ENCODE results near the gene ZBTB42.

ZBTB42 gene

DNA sequence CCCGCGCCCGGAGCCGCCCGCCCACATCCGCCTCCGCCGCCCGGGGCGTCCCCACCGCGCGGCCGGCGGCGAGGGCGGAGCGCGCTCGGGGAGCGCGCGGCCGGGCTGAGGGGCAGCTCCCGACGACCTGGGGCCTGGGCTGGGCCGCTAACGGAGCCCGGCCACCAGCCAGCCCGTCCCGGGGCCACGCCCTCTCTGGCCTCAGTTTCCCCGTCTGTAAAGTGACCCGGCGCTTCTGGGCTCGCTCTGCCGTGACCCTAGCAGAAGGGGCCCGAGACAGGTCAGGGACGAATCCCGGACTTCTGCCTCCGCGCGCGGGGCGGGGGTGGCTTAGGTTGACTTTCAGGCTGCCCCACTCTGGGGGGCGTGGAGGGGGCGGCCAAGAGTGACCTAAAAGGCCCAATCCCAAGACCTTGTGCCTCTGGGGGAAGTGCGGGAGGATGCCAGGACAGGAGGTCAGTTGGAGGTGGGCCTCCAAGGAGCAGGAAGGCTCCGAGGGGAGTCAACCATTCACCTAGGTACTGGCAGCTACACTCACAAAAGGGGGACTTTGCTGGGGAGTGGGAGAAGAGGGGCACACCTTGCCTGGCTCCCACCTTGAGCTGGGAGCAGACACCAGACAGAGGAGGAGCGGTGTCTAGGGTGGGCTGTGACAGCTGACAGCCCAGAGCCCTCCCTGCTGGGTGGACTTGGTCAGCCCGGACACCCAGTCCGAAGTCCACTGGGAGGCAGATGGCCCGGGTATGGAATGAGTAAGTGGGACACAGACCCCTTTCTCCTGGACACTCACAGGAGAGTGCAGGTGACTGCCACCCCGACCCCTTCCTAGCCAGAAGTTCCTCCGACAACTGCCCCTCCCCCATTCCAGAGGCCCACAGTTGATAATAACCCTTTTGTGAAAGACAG is 4.9 kb upstream of the ZBTB42 start:
- peak; percentile 51 for DNase-seq

DNA sequence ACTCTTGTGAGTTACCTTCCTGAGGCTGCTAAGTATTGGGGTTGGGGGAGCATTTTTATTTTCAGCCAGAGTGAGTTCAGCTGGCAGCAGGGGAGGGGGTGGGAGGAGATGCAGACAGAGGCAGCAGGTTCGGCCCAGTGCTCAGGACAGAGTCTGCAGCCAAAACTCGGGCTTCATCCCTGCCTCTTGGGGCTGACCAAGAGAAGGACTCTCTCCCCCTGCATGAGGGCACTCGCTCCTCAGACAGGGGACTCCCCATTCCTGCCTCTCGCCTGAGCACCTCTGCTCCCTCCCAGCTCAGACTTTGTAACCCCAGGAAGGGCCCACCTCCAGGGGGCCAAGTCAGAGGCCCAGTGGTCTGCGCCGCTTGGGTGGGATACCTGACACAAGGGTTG is 4.2 kb upstream of the ZBTB42 start:
- DNase-seq: no peak

DNA sequence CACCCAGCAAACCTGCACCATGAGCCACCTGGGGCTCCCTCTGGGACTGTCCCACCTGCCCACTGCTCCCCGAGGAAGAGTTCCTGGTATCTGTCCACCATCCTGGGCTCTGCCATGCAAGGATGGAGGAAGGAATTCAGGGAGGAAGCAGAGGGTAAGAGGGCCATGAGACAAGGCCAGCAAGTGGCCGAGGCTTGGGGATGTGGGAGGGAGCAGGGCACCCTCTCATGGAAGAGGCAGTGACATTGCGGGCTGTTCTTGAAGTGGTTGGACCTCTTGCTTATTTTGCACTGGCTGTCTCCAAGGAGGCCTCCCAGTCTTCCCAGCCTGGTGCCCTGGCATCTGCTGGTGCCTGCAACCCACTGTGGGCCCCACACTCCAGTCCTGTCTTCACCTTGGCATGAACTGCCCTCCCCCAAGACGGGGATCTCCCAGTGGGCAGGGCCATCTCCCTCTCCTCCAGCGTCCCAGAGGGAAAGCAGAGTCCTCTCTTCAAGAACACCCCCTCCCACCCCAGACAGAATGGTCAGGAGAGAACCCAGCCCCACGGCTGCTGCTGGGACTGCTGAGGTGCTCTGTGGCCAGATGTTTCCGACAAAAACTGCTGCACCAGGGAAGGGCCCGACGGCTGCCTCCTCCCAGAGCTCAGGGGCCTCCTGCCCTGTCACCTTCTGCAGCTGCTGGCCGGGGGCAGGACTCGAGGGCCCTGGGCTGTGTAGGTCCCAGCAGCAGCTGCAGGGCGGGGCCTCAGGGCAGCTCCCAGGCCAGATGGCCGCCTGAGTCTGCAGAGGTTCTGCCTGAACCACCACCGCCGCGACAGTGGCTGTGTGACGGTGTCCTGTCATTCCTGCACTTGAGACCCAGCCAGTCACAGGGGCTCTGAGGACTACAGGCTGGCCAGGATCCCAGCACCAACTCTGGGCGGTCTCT is 3.5 kb upstream of the ZBTB42 start:
- DNase-seq: no peak

DNA sequence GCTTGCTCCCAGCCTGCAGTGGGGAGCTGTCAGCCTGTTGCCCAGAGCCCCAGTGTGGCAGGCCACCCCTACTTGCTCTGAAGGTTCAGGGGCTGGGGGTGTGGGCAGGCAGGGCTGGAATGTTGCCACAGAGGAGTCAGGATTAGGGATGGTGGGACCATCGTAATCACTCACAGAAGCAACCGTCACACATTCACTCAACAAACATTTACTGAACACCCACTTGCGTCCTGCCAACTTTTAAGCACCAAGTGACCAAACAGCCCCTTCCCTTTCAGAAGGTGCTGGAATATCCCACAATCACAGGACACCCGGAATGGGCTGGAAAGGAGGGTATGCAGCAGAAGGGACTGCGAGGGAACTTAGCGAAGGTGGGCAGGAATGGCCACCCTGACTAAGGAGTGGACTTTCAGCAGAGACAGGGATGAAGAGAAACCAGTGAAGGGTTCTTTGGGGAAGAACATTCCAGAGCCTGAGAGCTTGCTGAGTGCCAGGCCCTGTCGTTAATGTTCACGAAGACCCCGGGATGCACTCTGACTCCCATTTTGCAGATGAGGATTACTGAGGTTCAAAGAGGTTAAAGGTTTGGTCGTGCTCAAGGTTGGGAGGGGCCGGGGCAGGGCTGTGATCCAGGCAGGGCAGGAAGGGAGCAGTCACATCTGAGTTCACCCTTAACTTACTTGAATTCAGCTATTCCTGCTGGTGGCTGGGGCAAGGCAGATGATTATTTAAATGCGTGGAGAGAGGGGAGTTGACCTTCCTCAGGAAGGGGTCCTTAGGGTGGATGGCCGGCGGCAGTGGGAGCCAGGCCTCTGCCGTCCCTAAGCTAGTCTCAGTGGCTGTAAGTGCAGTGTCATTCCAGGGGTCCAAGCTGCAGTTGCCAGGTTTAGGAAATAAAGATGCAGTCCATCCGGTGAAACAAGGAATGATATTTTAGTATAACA is 2.3 kb upstream of the ZBTB42 start:
- no peak for DNase-seq

DNA sequence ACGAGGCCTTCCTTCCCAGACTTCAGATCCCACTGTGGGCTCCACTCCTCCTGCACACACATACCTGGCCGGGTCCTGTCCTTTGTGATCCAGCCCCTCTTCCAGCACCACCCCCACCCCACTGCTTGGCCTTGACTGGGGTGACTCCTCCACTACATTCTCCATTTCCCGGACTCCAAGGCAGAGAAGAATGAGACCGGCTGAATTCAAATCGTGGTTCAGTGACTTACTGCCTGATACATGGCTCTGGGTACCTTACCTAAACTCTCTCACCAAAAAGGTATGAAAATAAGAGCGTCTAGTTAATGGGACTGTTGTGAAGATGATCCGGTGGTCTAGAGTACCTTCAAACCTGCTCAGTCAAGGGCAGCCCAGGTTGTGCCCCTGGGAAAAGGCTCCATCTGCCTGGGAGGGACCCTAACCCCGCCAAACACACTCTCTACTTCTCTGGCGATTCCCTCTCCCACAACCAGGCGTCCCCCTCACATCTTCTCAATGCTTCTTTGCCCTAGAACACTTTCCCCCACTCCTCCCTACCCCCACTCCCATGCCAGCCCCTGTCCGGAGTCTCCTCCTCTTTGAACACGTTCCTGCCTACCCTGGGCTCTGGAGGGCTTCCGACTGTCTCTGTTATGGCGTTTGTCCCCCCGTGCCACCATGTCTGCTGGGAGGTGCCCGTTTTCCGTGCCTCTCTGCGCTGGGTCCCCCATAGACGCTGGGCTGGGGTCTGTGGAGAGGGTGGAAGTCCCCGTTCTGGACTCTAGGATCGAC is 1.5 kb upstream of the ZBTB42 start:
- DNase-seq: no peak

DNA sequence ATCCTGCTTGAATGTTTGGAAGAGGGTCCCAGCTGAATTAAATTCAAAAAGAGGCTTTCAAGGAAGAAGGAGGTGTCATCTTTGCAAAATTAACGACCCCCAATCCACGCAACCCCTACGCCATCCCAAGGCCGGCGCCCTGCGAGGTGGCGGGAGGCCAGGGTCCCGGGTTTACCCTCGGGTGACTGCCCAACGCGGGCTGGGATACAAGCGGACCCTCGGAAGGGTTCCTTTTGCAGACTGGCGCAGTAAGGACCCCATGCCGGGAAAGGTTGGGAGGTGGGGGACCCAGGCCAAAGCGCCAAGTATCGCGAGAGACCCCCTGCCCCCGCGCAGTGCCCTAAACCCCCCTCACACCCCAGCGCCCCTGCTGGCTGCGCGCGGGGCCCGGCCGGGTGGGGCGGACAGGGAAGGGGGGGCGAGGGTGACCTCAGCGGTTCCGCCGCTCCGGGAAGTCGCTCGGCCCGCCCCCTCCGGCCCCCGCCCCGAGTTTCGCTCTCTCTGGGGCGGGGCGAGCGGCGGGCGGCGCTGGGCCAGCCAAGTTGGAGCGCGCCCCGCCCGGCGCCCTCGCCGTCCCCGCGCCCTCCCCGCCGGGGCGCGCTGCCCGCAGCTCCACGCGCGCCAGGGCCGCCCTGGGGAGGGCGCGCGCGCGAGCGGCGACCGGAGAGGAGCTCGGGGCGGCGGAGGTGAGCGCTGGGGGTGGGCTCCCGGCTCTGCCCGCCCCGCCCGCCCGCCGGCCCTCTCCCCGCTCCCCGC is 708 bp upstream of the ZBTB42 start:
- DNase-seq: peak; percentile 88

DNA sequence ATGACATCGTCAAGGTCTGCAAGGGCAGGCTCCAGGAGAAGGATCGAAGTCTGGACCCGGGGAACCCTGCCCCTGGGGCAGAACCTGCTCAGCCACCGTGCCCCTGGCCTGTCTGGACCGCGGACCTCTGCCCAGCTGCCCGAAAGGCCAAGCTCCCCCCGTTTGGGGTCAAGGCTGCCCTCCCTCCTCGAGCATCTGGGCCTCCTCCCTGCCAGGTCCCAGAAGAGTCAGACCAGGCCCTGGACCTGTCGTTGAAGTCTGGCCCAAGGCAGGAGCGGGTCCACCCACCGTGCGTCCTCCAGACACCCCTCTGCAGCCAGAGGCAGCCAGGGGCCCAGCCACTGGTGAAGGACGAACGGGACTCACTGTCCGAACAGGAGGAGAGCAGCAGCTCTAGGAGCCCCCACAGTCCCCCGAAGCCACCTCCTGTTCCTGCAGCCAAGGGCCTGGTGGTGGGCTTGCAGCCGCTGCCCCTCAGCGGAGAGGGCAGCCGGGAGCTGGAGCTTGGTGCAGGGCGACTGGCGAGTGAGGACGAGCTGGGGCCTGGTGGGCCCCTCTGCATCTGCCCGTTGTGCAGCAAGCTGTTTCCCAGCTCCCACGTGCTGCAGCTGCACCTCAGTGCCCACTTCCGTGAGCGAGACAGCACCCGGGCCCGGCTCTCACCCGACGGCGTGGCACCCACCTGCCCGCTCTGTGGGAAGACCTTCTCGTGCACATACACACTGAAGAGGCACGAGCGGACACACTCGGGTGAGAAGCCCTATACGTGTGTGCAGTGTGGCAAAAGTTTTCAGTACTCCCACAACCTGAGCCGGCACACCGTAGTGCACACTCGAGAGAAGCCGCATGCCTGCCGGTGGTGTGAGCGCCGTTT is 856 bp downstream of the ZBTB42 start:
- no peak for DNase-seq

DNA sequence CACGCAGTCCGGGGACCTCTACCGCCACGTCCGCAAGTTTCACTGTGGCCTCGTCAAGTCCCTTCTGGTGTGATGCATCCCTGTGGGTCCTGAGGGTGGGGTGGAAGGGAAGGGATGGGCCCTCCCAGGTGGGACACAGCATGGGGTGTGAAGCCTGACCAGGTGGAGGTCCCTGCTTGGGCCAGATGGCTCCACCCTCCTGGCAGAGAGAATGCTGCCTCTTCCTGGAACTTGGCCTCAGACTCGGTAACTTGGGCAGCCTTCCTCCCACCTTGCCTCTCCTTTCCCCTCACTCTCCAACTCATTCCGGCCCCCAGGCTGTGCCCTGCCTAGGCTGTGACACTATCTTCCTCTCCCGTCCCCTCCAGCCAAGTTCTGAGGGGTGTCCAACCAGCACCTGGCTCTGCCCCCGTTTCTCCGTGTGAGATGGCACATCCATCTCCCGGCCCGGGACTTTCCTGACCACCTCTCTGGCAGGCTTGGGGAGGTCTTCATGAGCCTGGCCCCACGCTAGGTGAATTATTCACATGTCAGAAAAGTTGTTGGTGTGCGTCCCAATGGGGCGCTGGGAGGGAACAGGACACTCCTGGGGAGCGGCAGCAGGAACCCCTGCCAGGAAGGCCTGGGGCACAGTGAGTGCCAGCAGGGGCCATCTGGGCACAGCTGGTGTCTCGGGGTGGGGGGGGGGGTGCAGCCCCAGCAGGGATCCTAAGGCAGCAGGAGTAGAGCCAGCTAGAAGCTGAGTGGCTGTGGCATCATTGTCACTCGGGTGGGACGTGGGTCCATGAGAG is 1.7 kb downstream of the ZBTB42 start:
- DNase-seq: no peak

DNA sequence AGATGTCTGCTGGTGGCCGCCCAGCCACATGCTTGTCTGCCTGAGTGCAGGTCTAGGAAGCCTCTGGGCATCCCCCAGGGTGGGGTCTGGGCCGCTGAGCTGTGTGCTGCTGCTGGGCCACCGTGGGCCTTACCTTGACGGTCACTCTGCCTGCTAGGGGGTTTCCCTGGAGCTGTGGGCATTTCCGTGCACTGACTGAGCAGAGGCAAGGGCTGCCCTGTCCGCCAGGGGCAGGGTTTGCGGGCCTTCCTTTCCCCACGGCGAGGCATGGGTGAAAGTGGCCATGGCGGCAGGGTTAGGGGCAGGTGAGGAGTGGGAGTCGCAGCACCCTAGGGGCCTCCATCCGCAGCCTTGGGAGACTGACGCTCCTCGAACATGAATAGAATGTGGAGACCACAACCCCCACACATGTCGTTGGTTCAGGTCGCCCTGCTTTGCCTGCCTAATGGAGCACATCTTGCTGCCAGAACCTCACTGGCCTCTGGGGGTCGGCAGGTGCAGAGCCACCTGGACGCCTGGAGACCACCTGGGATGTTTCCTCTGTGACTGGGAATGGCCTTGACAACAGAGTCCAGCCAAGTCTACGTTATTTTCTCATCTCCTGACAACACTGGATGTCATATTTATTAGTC is 2.5 kb downstream of the ZBTB42 start:
- DNase-seq: no peak

DNA sequence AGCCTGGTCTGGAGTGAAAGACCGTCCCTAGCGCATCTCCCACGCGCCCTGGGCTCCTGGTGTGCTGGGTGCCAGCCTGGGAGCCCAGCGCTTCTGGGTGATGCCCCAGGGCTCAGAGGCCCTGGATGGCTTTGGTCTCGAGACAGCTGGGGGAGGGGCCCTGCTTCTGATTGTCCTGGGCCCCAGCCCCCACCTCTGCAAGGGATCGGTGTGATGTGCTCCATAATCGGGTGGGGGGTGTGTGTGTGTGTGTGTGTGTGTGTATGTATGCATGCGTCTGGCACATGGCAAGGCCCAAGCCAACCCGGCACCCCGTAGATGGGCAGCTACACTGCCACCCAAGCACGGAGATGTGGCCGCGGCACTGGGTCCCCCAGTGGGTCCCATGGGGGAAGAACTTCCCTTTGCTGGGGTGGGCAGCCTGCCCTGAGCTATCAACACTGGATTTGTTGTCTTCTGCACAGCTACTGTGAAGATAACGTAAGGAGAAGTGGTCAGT is 3.1 kb downstream of the ZBTB42 start:
- DNase-seq: no peak

DNA sequence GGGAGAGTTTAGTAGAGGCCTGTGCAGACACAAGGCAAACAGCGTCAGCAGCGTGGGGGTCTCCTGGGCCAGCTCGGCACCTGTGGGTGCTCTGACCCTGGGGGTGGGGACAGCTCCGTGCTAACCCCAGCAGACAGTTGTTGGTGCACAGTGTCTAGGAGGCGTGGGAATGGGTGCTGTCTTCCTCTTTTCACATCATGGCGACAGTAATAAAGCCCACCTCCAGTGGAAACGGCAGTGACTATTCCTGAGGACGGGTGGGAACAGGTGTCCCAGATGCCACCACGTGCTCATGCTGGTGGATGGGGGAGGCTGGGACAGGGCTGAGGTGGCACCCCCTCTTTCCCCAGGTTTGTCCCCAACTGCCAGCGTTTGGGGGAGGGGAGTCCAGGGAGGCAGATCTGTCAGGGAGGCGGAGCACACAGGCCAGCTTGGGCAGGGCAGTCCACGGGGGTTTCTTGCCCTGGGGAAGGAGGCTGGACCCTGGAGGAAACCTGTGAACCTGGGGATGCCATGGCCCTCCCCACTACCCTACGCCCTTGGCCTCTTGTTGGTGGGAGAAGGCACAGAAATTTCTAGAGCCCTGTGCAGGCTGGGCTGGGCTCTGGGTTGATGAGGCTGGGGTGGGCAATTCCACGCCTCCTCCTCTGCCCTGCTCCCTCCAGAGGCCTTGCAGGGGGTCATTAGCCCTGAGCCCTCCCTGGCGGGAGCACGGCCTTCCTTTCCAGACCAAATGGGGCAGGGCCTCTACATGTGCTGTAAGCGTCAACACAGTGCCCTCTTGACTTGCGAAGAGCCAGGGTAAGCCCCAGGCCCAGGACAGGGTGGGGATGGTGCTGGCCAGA is 3.8 kb downstream of the ZBTB42 start:
- DNase-seq: no peak

DNA sequence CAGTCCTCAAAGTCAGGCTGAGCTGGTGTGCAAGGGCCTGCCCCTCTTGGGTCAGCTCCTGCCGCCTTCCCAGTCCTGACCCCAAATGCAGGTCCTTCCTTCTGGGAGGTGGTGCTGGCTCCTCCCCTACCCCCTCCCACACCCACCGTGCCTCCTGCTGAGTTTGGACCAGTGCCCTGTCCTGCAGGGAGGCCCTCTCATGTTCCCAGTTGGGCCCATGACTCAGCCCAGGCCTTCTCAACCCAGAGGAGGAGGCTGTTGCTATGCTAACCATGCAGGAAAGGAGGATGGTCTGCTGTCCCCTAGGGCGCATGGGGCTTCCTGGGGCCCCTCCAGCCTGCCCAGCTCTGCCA is 4.4 kb downstream of the ZBTB42 start:
- peak; percentile 36 for DNase-seq

DNA sequence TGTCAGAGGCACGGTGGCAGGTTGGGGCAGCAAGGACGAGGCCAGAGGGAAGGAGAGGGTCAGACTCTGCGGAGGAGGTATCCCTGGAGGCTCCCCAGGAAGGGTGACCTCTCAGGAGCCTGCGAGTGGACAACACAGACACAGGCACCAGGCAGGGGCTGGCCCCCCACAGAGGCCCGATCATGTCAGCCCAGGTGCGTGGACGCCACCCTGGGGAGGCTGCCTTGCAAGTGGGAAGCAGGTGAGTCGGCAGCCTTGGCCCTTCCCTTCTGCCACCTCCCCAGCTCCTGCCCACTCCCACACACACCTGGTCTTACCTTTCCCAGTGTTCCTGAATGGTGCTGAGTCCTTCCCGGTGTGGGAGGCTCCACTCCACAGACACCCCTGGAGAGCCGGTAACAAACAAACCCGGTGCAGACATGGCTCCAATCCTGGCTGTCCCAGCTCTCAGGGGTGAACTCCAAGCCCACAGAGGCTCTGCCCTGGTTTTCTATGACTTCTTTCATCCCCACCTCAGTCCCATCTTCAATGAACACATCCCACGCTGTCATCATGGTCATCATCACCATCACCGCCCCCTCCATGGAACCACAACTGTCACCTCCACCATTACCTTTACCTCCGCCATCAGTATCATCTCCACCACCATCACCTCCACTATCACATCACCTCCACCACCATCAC is 5.2 kb downstream of the ZBTB42 start:
- DNase-seq: no peak

DNA sequence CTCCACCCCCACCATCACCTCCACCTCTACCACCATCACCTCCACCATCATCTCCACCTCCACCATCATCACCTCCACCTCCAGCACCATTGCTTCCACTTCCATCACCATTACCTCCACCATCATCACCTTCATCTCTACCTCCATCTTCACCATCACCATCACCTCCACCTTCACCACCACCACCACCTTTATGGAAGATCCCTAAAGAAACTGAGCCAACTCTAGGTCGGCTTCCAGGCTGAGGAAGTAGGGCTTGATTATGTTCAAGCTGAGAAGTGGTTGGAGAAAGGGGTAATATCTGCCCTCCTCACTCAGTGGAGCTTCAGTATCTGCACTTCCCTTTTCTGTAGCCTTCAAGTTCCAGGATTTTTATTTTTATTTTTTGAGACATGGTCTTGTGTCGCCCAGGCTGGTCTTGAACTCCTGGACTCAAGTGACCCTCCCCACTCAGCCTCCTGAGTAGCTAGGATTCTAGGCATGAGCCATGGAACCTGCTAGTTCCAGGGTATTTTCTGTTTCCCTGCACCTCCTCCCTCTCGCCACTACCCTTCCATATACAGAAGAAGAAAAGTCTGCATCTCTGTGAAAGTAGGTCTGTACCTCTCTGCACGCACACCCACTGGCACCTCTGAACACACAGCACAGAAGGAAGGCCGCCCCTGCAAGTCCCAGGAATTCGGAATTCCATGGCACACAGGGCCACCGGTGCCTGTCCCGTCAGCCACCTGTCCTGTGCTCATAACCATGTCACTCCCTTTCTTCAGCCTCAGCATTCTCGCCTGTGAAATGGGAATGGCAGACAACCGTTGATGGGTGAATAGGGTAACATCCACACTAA is 5.9 kb downstream of the ZBTB42 start:
- no peak for DNase-seq

DNA sequence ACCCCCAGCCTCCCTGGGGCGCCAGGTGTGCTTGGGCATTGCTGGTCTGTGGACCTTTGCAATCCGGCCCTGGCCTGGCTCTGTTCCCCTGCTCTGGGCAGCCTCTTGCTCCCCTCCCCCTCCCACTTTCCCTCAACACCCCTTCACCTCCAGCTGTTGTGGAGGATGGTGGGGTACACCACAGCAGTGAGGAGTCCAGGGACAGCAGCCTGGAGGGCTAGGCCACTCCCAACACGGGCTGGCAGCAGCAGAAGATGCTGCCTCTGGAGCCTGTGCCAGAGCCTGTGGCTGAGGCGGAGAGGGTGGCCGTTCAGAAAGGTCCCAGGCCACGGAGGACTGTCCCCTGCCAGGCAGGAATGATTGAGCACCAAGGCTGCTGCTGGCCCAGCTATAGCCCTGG is 7.6 kb downstream of the ZBTB42 start:
- DNase-seq: no peak

DNA sequence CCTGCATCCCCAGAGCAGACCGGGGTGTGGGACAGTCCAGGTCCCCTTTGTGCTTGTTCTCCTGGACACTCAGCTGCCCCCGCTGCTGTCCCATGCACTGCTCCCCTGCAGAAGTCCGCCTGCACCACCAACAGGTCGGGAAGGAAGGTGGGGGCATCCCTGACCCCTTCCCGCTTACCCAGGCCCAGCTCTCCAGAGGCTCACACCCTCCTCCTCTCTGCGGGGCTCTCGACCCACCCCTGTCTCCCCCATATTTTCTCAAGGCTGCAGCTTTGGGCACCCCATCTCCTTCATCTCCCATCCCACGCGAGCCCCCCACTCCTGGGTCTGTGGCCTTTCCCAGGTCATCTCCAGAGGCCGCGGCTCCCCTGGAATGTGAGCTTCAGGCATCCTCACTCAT is 9.4 kb downstream of the ZBTB42 start:
- no peak for DNase-seq
